GM19238 (cell line): ENCODE data around the gene SUPT6H.

ENCODE experiments used
- DNase-seq: peaks from one replicate; pipeline ENCODE4 v3.0.0; 2011; ENCODE audit warnings: low spot score; ENCODE audit not compliant: insufficient read length

Gene SUPT6H

GRCh38 chr17:28700830-28701492, 39.0 kb downstream of the SUPT6H start:
- DNase-seq: no peak

- DNase-seq: no peak
Measured at GRCh38 chr17:28702026-28702751, 40.2 kb downstream of the SUPT6H start.

GRCh38 chr17:28702752-28703150, 40.7 kb downstream of the SUPT6H start:
- DNase-seq: no peak

- DNase-seq: no peak
Measured at GRCh38 chr17:28703552-28704218, 41.7 kb downstream of the SUPT6H start.

GRCh38 chr17:28704219-28704858, 42.3 kb downstream of the SUPT6H start:
- DNase-seq: no peak

GRCh38 chr17:28705074-28705659, 43.2 kb downstream of the SUPT6H start:
- DNase-seq: no peak

- DNase-seq: no peak
Measured at GRCh38 chr17:28705728-28706334, 43.8 kb downstream of the SUPT6H start.

- no peak for DNase-seq
Measured at GRCh38 chr17:28706471-28707338, 44.7 kb downstream of the SUPT6H start.

GRCh38 chr17:28707339-28707720, 45.3 kb downstream of the SUPT6H start:
- no peak for DNase-seq

- peak; percentile 93 for DNase-seq
Measured at GRCh38 chr17:28710861-28711722, 49.1 kb downstream of the SUPT6H start.

GRCh38 chr17:28711723-28712031, 49.7 kb downstream of the SUPT6H start, which contains the start of gene PROCA1:
PROCA1 (minus strand) TSS chr17:28711888; CDS start chr17:28711660, 228 bp downstream.
- no peak for DNase-seq

- DNase-seq: peak; percentile 75
Measured at GRCh38 chr17:28712032-28712704, 50.2 kb downstream of the SUPT6H start.

- no peak for DNase-seq
Measured at GRCh38 chr17:28712705-28713415, 50.9 kb downstream of the SUPT6H start.

- DNase-seq: no peak
Measured at GRCh38 chr17:28714281-28714680, 52.3 kb downstream of the SUPT6H start.

GRCh38 chr17:28715217-28715616, 53.2 kb downstream of the SUPT6H start:
- DNase-seq: no peak

GRCh38 chr17:28716740-28717577, 55.0 kb downstream of the SUPT6H start:
- DNase-seq: no peak
